ENCODE results near the gene ACSS1. TPM values are rescaled to one million over a fixed set of nuclear protein-coding genes. Genes with fewer than 3 reads are reported as not detected.
A peak's percentile ranks its signal among the peaks of the same experiment; 100 is the strongest.

Gene ACSS1
- total and polyA plus RNA-seq, 2 of the 8 experiments (the other 6 are each of a cell fraction or from before 2014, with no cell fraction given), result 2.6 to 3.4 TPM

DNA sequence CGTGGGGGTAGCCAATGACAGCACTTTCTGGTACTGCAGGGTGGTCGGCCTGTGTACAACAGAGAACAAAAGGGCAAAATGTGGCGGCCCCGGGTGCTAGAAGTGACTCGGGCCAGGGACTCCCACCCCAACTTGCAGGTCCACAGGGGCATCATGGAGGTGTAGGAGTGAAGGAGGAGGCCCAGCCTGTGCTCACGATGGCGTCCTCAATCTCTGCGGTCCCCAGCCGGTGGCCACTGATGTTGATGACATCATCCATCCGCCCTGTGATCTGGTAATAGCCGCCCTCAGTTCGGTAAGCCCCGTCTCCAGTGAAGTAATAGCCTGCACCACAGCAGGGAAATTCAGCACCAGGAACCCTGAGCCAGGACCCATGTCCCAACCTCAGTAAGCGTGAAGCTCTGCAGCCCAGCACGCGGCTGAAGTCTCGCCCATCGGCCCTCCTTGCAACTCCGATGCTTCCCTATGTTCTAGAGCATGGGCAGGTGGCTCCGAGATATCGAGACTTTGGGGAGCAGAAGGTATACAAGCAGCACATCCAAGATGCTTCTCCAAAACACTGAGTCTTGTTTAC lies 45.2 kb downstream of the ACSS1 start:
- no peak overlapping the region for H3K4me3 ChIP-seq (ENCODE audit: extremely low read depth in 1 of 4, insufficient read depth in 2 of 4, low read depth in 3 of 4, low read length in 4 of 4)
- no peaks in the 10 kb centered on the region for H3K27me3 ChIP-seq (replicated peaks in 1 of 4; ENCODE audit: control insufficient read depth in 3 of 4, extremely low read depth in 1 of 4, insufficient read depth in 3 of 4, low read length in 3 of 4)
- H2BK120ac ChIP-seq (replicated peaks; ENCODE audit: low read depth, low read length), result no peak overlapping the region
- peaks cover 0 to 5% (median 4%) of the 10 kb centered on the region in 4 experiments; a peak in 4 of 7 replicates for H3K4me1 ChIP-seq (replicated peaks in 1 of 4; ENCODE audit: control insufficient read depth in 3 of 4, insufficient read depth in 4 of 4, low read length in 3 of 4)
- no peaks in the 10 kb centered on the region for H3K36me3 ChIP-seq (ENCODE audit: control insufficient read depth in 2 of 4, insufficient read depth in 4 of 4, low read length in 3 of 4)
- no peaks in the 10 kb centered on the region for H3K9me3 ChIP-seq (ENCODE audit: insufficient read depth in 2 of 2, low read depth in 1 of 2, low read length in 1 of 2)
- H3K27ac ChIP-seq (ENCODE audit: low read depth, low read length), result no peak overlapping the region
- no peak overlapping the region for H3K4me2 ChIP-seq (ENCODE audit: insufficient read depth in 1 of 2, low read depth in 2 of 2, low read length in 2 of 2)
- no peak overlapping the region for H3K23ac ChIP-seq (ENCODE audit: insufficient read length)
- no peaks in the 10 kb centered on the region for H3K79me2 ChIP-seq (ENCODE audit: control insufficient read depth in 1 of 2, insufficient read depth in 2 of 2, low read length in 2 of 2)
- H4K8ac ChIP-seq (ENCODE audit: extremely low read depth, insufficient read depth, low read length), result peak overlapping the region; percentile 65; the same call in 1 of the 2 replicates
- H3K79me1 ChIP-seq (ENCODE audit: low read depth, low read length), result no peaks in the 10 kb centered on the region
- H4K5ac ChIP-seq (ENCODE audit: insufficient read length, low read depth, low read length), result no peak overlapping the region
- no peak overlapping the region for H2BK5ac ChIP-seq (ENCODE audit: low read depth, low read length)
- no peak for FAIRE-seq
- H2AFZ ChIP-seq (ENCODE audit: low read length), result no peak overlapping the region
- H2AK5ac ChIP-seq (ENCODE audit: low read depth, low read length), result no peak overlapping the region
- no peak overlapping the region for H3K18ac ChIP-seq (ENCODE audit: extremely low read depth, low read length)
- DNase-seq (ENCODE audit: low read depth in 1 of 2, low spot score in 2 of 2), result no peak
- no peak overlapping the region for H3K56ac ChIP-seq (replicated peaks; ENCODE audit: insufficient read length, low read depth, low read length)
- H3K14ac ChIP-seq (ENCODE audit: insufficient read length), result no peak overlapping the region
- WGBS, 2 experiments (ENCODE audit: extremely low coverage in 1 of 2, insufficient coverage in 1 of 2, insufficient read length in 1 of 2, insufficient replicate concordance in 2 of 2, low coverage in 1 of 2, low lambda C conversion rate in 2 of 2, missing lambda C conversion rate in 1 of 2), result 95% methylated on average over 21 of the region's 21 CpGs; no CpG with 5 or more reads in 1 of the 2 experiments
- no peak overlapping the region for H2BK20ac ChIP-seq (ENCODE audit: low read length)
- H2BK12ac ChIP-seq (ENCODE audit: low read depth, low read length), result no peak overlapping the region
- H2BK15ac ChIP-seq (ENCODE audit: low read length), result 0 out of 2 replicates have a peak overlapping the region, but pooled peaks have one; percentile 46
- H3K4ac ChIP-seq (replicated peaks; ENCODE audit: insufficient read length, low read depth, low read length), result no peak overlapping the region
- H3K9ac ChIP-seq (replicated peaks in 1 of 4; ENCODE audit: extremely low read depth in 1 of 4, low read depth in 3 of 4, low read length in 3 of 4), result no peak overlapping the region
- POLR2A ChIA-PET (ENCODE audit: partially characterized antibody), result no interaction called here
- no peaks in the 10 kb centered on the region; the same call in 1 of the 2 replicates for H3K23me2 ChIP-seq (ENCODE audit: low read depth, low read length)
- CTCF ChIA-PET (ENCODE audit: partially characterized antibody), result interaction anchor here (0.6 to 0.9 kb wide), 3 partner anchors 17 to 166 kb away, joined by 3 to 4 read pairs (median 3); no protein-coding TSS in a partner anchor
- H4K91ac ChIP-seq (replicated peaks; ENCODE audit: insufficient read length, low read length), result no peak overlapping the region
- H4K20me1 ChIP-seq (replicated peaks in 1 of 2; ENCODE audit: control insufficient read depth in 1 of 2, insufficient read depth in 2 of 2, low read length in 2 of 2), result no peaks in the 10 kb centered on the region
- TF ChIP-seq CHD1 (IDR thresholded peaks at IDR 0.05; ENCODE audit: low read depth, low read length) (no peak), RAD21 (IDR thresholded peaks at IDR 0.05 in 1 of 2, conservative IDR thresholded peaks at IDR 0.05 in 1 of 2; ENCODE audit: low read depth in 2 of 2, low read length in 2 of 2) (no peak), KDM4A (IDR thresholded peaks at IDR 0.05; ENCODE audit: low read depth, low read length, severe bottlenecking) (no peak), TBP (IDR thresholded peaks at IDR 0.05; ENCODE audit: low read depth, low read length) (no peak), ASH2L (IDR thresholded peaks at IDR 0.05; ENCODE audit: low read length) (no peak), GTF2F1 (IDR thresholded peaks at IDR 0.05; ENCODE audit: borderline replicate concordance, low read depth, low read length) (no peak), SP1 (IDR thresholded peaks at IDR 0.05; ENCODE audit: low read depth, low read length) (no peak), CREB1 (IDR thresholded peaks at IDR 0.05) (no peak), HDAC6 (IDR thresholded peaks at IDR 0.05; ENCODE audit: low read depth, low read length) (no peak), RXRA (IDR thresholded peaks at IDR 0.05; ENCODE audit: insufficient read depth, low read depth, low read length) (no peak), TAF1 (IDR thresholded peaks at IDR 0.05; ENCODE audit: low read depth, low read length) (no peak), POU5F1 (IDR thresholded peaks at IDR 0.05; ENCODE audit: low read depth, low read length) (no peak), SRF (IDR thresholded peaks at IDR 0.05; ENCODE audit: low read depth, low read length) (no peak), PHF8 (conservative IDR thresholded peaks at IDR 0.05; ENCODE audit: low read depth, low read length) (no peak), CBX8 (IDR thresholded peaks at IDR 0.05; ENCODE audit: borderline replicate concordance, low read depth, low read length) (no peak)
